K562 (cell line): ENCODE measurements around the gene SLC18A3. TPM values are rescaled to one million over a fixed set of nuclear protein-coding genes. Genes with fewer than 3 reads are reported as not detected.

Experiments used
- ATAC-seq: fragments of 200-7000 bp; cut with Tn5 transposase; 3 replicates; pipeline ENCODE4 v1.9.1; 2020; ENCODE audit warnings: moderate library complexity
- BruUV-seq: library from RNA; stranded (reverse); fragments of 400-500 nt; replicated peaks from 2 replicates; lab custom pipeline; 2021; lab: Mats Ljungman, UMichigan
- CTCF ChIA-PET: fragments of 300-600 bp; formaldehyde crosslinking; extraction: SDS; loops from one replicate; lab custom pipeline; 2021; ENCODE audit warnings: low intra/inter-chr PET ratio; lab: Yijun Ruan, JAX
- POLR2A ChIA-PET: fragments of 300-600, 350-650 bp; sonication (Branson Sonifier 250); formaldehyde crosslinking; extraction: SDS; loops from one replicate; lab custom pipeline; 2021; ENCODE audit warnings: antibody characterized with exemption, inconsistent platforms; lab: Yijun Ruan, JAX
- DNase-seq, 4 experiments: peaks; one replicate each; pipeline versions ENCODE4 v3.0.0 to v3.0.0-alpha.2; 2011 to 2018; ENCODE audit warnings: low spot score in 3 of 4, mixed read lengths in 3 of 4; ENCODE audit errors: extremely low read depth in 1 of 4
- FAIRE-seq: peaks from 2 replicates; lab custom pipeline; 2011; peaks lifted over from hg19 to GRCh38; lab: Jason Lieb, UNC
- H2AFZ ChIP-seq: 2 replicates; pipeline ENCODE4 v1.6.0; 2011; ENCODE audit warnings: low read depth, low read length, control low read depth, inconsistent platforms
- H3K27ac ChIP-seq: fragments of 200-600 bp; 3 replicates; pipeline ENCODE4 v1.8.0; 2011; ENCODE audit warnings: low read depth, mild to moderate bottlenecking, control low read depth, inconsistent platforms, low read length, moderate library complexity, mixed read lengths; ENCODE audit errors: extremely low read depth
- H3K27me3 ChIP-seq, 2 experiments: fragments of 300-600 bp in 1 of 2; 2 replicates in 1 of 2; 3 replicates in 1 of 2; pipeline versions ENCODE4 v1.6.0 to v1.8.0; 2011; ENCODE audit warnings: inconsistent platforms in 2 of 2, low read length in 2 of 2, mild to moderate bottlenecking in 1 of 2, mixed read lengths in 1 of 2, moderate library complexity in 1 of 2; ENCODE audit not compliant: control insufficient read depth in 2 of 2, insufficient read depth in 2 of 2
- H3K36me3 ChIP-seq: fragments of 300-600 bp; 3 replicates; pipeline ENCODE4 v1.8.0; 2011; ENCODE audit warnings: mild to moderate bottlenecking, low read length, inconsistent platforms; ENCODE audit not compliant: control insufficient read depth, insufficient read depth
- H3K4me1 ChIP-seq, 2 experiments: fragments of 200-600 bp in 1 of 2; replicated peaks in 1 of 2; 2 replicates in 1 of 2; 3 replicates in 1 of 2; pipeline versions ENCODE4 v1.5.1 to v1.8.0; 2011; ENCODE audit warnings: inconsistent platforms in 2 of 2, low read length in 2 of 2, mild to moderate bottlenecking in 1 of 2, mixed read lengths in 1 of 2, moderate library complexity in 1 of 2; ENCODE audit not compliant: control insufficient read depth in 2 of 2, insufficient read depth in 2 of 2
- H3K4me2 ChIP-seq: 2 replicates; pipeline ENCODE4 v1.6.1; 2011; ENCODE audit warnings: low read length, control low read depth, inconsistent platforms, mixed read lengths; ENCODE audit not compliant: insufficient read depth
- H3K4me3 ChIP-seq: fragments of 200-600 bp; sonication (generic), shearing (Covaris generic); 2 replicates; pipeline ENCODE4 v1.5.1; 2016; ENCODE audit warnings: control low read depth, inconsistent platforms
- H3K79me2 ChIP-seq: fragments of 200-600 bp; 3 replicates; pipeline ENCODE4 v1.8.0; 2011; ENCODE audit warnings: low read length, inconsistent platforms; ENCODE audit not compliant: control insufficient read depth, insufficient read depth
- H3K9ac ChIP-seq, 2 experiments: 2 replicates each; pipeline versions ENCODE4 v1.6.0 to v1.6.1; 2011; ENCODE audit warnings: low read depth in 2 of 2, low read length in 2 of 2, control low read depth in 1 of 2, inconsistent platforms in 1 of 2, mild to moderate bottlenecking in 1 of 2, mixed read lengths in 1 of 2; ENCODE audit not compliant: insufficient read depth in 1 of 2
- H3K9me1 ChIP-seq: one replicate; pipeline ENCODE4 v1.6.0; 2011; ENCODE audit warnings: inconsistent platforms, mild to moderate bottlenecking, low read length, moderate library complexity; ENCODE audit not compliant: control insufficient read depth, insufficient read depth
- H3K9me3 ChIP-seq: replicated peaks from 2 replicates; pipeline ENCODE4 v1.5.1; 2011; ENCODE audit warnings: low read depth, low read length, inconsistent platforms; ENCODE audit not compliant: control insufficient read depth, insufficient read depth
- H4K20me1 ChIP-seq: replicated peaks from 2 replicates; pipeline ENCODE4 v1.6.1; 2011; ENCODE audit warnings: low read length, inconsistent platforms, mixed read lengths; ENCODE audit not compliant: control insufficient read depth, insufficient read depth
- CBX2 ChIP-seq: fragments of 200-600 bp; sonication (generic); IDR thresholded peaks from one replicate; pipeline ENCODE4 v1.6.1; 2012; ENCODE audit warnings: mild to moderate bottlenecking, low read length, inconsistent platforms; ENCODE audit not compliant: insufficient read depth, poor library complexity, severe bottlenecking
- HDAC6 ChIP-seq: IDR thresholded peaks from 2 replicates; pipeline ENCODE4 v1.6.1; 2012; ENCODE audit warnings: low read depth, mild to moderate bottlenecking, control low read depth, inconsistent platforms, low read length, moderate library complexity
- HDGF ChIP-seq: fragments of 450-650 bp; IDR thresholded peaks from 2 replicates; pipeline ENCODE4 v1.6.1; 2016
- HMG20B ChIP-seq: fragments of 250-450 bp; sonication (Bioruptor Pico); IDR thresholded peaks from 2 replicates; pipeline ENCODE4 v1.5.0; 2021; ENCODE audit warnings: mild to moderate bottlenecking
- MCM5 ChIP-seq: fragments of 450-650 bp; IDR thresholded peaks from 2 replicates; pipeline ENCODE4 v1.6.1; 2016; ENCODE audit warnings: low read depth
- MEF2A ChIP-seq: IDR thresholded peaks from 2 replicates; pipeline ENCODE4 v1.6.1; 2011; ENCODE audit warnings: low read depth, mild to moderate bottlenecking, low read length, moderate library complexity; ENCODE audit not compliant: control insufficient read depth
- NR2F6 ChIP-seq: fragments of 450-650 bp; formaldehyde crosslinking; IDR thresholded peaks from 2 replicates; pipeline ENCODE4 v1.4.0; 2020; ENCODE audit warnings: mild to moderate bottlenecking
- PPARD ChIP-seq: fragments of 250-450 bp; sonication (Bioruptor Pico); IDR thresholded peaks from 2 replicates; pipeline ENCODE4 v1.8.0; 2022; ENCODE audit warnings: inconsistent platforms, mild to moderate bottlenecking, moderate library complexity
- RUNX1 ChIP-seq: sonication (generic); IDR thresholded peaks from 2 replicates; pipeline ENCODE4 v1.6.1; 2016; ENCODE audit warnings: antibody characterized with exemption, low read depth
- SREBF2 ChIP-seq: sonication (generic); formaldehyde crosslinking; IDR thresholded peaks from 2 replicates; pipeline ENCODE4 v1.4.0; 2020; ENCODE audit warnings: mild to moderate bottlenecking, missing genetic modification reagents
- ZFX ChIP-seq: sonication (generic); formaldehyde crosslinking; IDR thresholded peaks from 2 replicates; pipeline ENCODE4 v1.8.0; 2022; ENCODE audit warnings: mild to moderate bottlenecking, missing genetic modification reagents, moderate library complexity
- ZNF184 ChIP-seq: sonication (generic); formaldehyde crosslinking; IDR thresholded peaks from 2 replicates; pipeline ENCODE4 v1.5.0; 2020; ENCODE audit warnings: missing genetic modification reagents
- WGBS: fragments of 100-300 bp; shearing (Covaris generic); methylation state at CpG from one replicate; pipeline ENCODE4 v1.1.6; 2016; ENCODE audit warnings: low coverage, mixed read lengths; ENCODE audit not compliant: insufficient coverage; ENCODE audit errors: missing lambda C conversion rate; 5-methylcytosine and 5-hydroxymethylcytosine counted together
- in situ Hi-C: fragments of 300-500 bp; cut with MboI; formaldehyde crosslinking; loops from 4 replicates; pipeline ENCODE4 v1.15.0; 2018; ENCODE audit warnings: inconsistent platforms, mixed read lengths
- intact Hi-C: fragments of 100-400 bp; cut with micrococcal nuclease; formaldehyde crosslinking; loops from 2 replicates; pipeline ENCODE4 v1.14.2; 2022
- polyA plus RNA-seq, 8 experiments: library from polyadenylated mRNA; depleted of rRNA in 4 of 8; stranded (reverse) in 5 of 8; unstranded in 3 of 8; fragments of >200 nt; fragmentation: Nextera tagmentation in 2 of 8; fragmentation: Illumina TruSeq in 1 of 8; extraction: Ambion mirVana in 2 of 8; extraction: Trizol in 1 of 8; gene quantifications; 2 replicates each; pipeline versions ENCODE4 v1.2.1 to v1.2.3, GENCODE V29; 2011 to 2014; ENCODE audit warnings: inconsistent platforms in 1 of 8, missing spikeins in 1 of 8
- total RNA-seq, 7 experiments: library from RNA; depleted of rRNA in 6 of 7; stranded (reverse); fragments of >200 nt in 6 of 7; fragmentation: Illumina TruSeq in 2 of 7; extraction: Trizol in 2 of 7; gene quantifications; 2 replicates each; pipeline versions ENCODE4 v1.2.1 to v1.2.3, GENCODE V29; 2011 to 2021; ENCODE audit warnings: low replicate concordance in 1 of 7
- TF ChIP-seq, protein P1 (sequence below): fragments of 250-450 bp; sonication (Bioruptor Pico); IDR thresholded peaks from 2 replicates; pipeline ENCODE4 v1.6.1; 2021; ENCODE audit warnings: mild to moderate bottlenecking
- TF ChIP-seq, protein P2 (sequence below), 2 experiments: IDR thresholded peaks in 1 of 2; conservative IDR thresholded peaks in 1 of 2; 2 replicates each; pipeline ENCODE4 v1.6.1; 2016; ENCODE audit warnings: low read depth in 2 of 2, mild to moderate bottlenecking in 1 of 2, missing compliant biosample characterization in 1 of 2, missing genetic modification characterization in 1 of 2, moderate library complexity in 1 of 2

Gene SLC18A3
- total and polyA plus RNA-seq, 9 of the 15 experiments (the other 6 are each of a cell fraction or from before 2014, with no cell fraction given), result not detected

GRCh38 chr10:49631975-49632374 is 21.9 kb downstream of the SLC18A3 start:
- BruUV-seq, result no TSS peak
- Histone ChIP-seq H3K79me2 (no peaks in the 10 kb centered on the region), H3K27me3 (peaks cover 13 to 52% of the 10 kb centered on the region in 2 experiments; a peak in 3 of 5 replicates), H3K9ac (no peak overlapping the region), H4K20me1 (no peaks in the 10 kb centered on the region), H3K36me3 (no peaks in the 10 kb centered on the region), H3K4me3 (no peak overlapping the region), H3K4me2 (no peak overlapping the region), H3K4me1 (0 out of 5 replicates have a peak, but pooled peaks cover 0 to 3% of the 10 kb centered on the region in 2 experiments), H3K9me1 (no peaks in the 10 kb centered on the region), H3K27ac (no peak overlapping the region), H2AFZ (no peak overlapping the region), H3K9me3 (no peaks in the 10 kb centered on the region)
- ATAC-seq (no peak), FAIRE-seq (no peak), DNase-seq (no peak)
- in situ Hi-C loops (no loop called here), intact Hi-C loops (no loop called here)
- CTCF ChIA-PET, result no interaction called here
- POLR2A ChIA-PET, result interaction anchor here (0.6 to 1.2 kb wide), 2 partner anchors 9 to 13 kb away, joined by 3 read pairs; no protein-coding TSS in a partner anchor
- WGBS, result 0% methylated on average over 6 of the region's 6 CpGs
- TF ChIP-seq NR2F6 (CRISPR knock-in tag) (no peak), ZNF184 (CRISPR knock-in tag) (no peak), MEF2A (no peak), HDAC6 (no peak), CBX2 (no peak), RUNX1 (no peak), ZFX (CRISPR knock-in tag) (no peak), SREBF2 (CRISPR knock-in tag) (no peak), HMG20B (CRISPR knock-in tag) (no peak), HDGF (no peak), MCM5 (no peak), PPARD (CRISPR knock-in tag) (no peak)
- TF ChIP-seq, protein P1, sequence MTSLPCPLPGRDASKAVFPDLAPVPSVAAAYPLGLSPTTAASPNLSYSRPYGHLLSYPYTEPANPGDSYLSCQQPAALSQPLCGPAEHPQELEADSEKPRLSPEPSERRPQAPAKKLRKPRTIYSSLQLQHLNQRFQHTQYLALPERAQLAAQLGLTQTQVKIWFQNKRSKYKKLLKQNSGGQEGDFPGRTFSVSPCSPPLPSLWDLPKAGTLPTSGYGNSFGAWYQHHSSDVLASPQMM (CRISPR knock-in tag), result no peak
- TF ChIP-seq, protein P2, sequence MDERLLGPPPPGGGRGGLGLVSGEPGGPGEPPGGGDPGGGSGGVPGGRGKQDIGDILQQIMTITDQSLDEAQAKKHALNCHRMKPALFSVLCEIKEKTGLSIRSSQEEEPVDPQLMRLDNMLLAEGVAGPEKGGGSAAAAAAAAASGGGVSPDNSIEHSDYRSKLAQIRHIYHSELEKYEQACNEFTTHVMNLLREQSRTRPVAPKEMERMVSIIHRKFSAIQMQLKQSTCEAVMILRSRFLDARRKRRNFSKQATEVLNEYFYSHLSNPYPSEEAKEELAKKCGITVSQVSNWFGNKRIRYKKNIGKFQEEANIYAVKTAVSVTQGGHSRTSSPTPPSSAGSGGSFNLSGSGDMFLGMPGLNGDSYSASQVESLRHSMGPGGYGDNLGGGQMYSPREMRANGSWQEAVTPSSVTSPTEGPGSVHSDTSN (CRISPR knock-in tag; IDR thresholded peaks at IDR 0.05; ENCODE audit: low read depth), result no peak
- TF ChIP-seq, protein P2 (tag; conservative IDR thresholded peaks at IDR 0.05; ENCODE audit: low read depth), result no peak
